Measurements from ENCODE around the gene TFE3.
A peak's percentile ranks its signal among the peaks of the same experiment; 100 is the strongest.

TFE3 gene

GRCh38 chrX:49039598-49040375 lies 3.4 kb downstream of the TFE3 start:
- H3K36me3 ChIP-seq (ENCODE audit: control insufficient read depth, insufficient read depth, low read length), result peaks cover 32% of the 10 kb centered on the region
- 0% methylated on average over 1 to 3 of the region's 9 CpGs for WGBS, 2 experiments (ENCODE audit: insufficient coverage in 2 of 2)
- H3K27ac ChIP-seq (ENCODE audit: low read depth, low read length, severe bottlenecking), result peak overlapping the region; percentile 85
- peaks cover 10% of the 10 kb centered on the region for H3K4me1 ChIP-seq (ENCODE audit: control insufficient read depth, insufficient read depth, low read length, poor library complexity, severe bottlenecking)
- peak overlapping the region; percentile 71 for H3K4me3 ChIP-seq (ENCODE audit: extremely low read depth, insufficient read depth, low read length, poor library complexity, severe bottlenecking)
- H3K9me3 ChIP-seq (ENCODE audit: control insufficient read depth, low read length), result no peaks in the 10 kb centered on the region

- WGBS, 2 experiments (ENCODE audit: insufficient coverage in 2 of 2), result 100% methylated on average over 1 to 4 of the region's 15 CpGs
- Histone ChIP-seq H3K9me3 (ENCODE audit: control insufficient read depth, low read length) (no peaks in the 10 kb centered on the region), H3K4me1 (ENCODE audit: control insufficient read depth, insufficient read depth, low read length, poor library complexity, severe bottlenecking) (peaks cover 10% of the 10 kb centered on the region), H3K36me3 (ENCODE audit: control insufficient read depth, insufficient read depth, low read length) (peaks cover 50% of the 10 kb centered on the region), H3K27ac (ENCODE audit: low read depth, low read length, severe bottlenecking) (no peak overlapping the region), H3K4me3 (ENCODE audit: extremely low read depth, insufficient read depth, low read length, poor library complexity, severe bottlenecking) (no peak overlapping the region)
Measured at GRCh38 chrX:49037883-49038475, 5.2 kb downstream of the TFE3 start.

DNA sequence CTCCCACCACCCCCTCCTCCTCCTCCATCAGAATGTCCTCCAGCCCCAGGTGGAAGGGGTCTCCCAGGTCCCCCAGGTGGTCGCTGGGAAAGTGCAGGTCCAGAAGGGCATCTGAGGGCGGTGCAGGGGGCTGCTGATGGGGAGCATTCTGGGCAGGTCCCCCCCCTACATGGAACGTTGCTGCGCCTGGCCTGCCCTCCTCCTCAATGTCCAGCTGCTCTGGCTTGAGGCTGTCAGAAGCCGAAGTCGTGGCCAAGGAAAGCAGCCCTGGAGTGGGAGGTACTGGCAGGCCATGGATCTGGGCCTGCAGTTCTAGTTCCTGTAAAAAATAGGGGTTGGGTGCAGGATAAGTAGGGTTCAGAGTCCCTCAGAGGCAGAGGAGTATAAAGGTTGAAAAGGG lies 12.9 kb downstream of the TFE3 start:
- Histone ChIP-seq H3K9me3 (ENCODE audit: control insufficient read depth, low read length) (no peaks in the 10 kb centered on the region), H3K4me1 (ENCODE audit: control insufficient read depth, insufficient read depth, low read length, poor library complexity, severe bottlenecking) (no peaks in the 10 kb centered on the region), H3K27ac (ENCODE audit: low read depth, low read length, severe bottlenecking) (no peak overlapping the region), H3K4me3 (ENCODE audit: extremely low read depth, insufficient read depth, low read length, poor library complexity, severe bottlenecking) (no peak overlapping the region), H3K36me3 (ENCODE audit: control insufficient read depth, insufficient read depth, low read length) (peaks cover 42% of the 10 kb centered on the region)
- 100% methylated on average over 1 of the region's 6 CpGs; no CpG with 5 or more reads in 1 of the 2 experiments for WGBS, 2 experiments (ENCODE audit: insufficient coverage in 2 of 2)

GRCh38 chrX:49029876-49030275 lies 13.3 kb downstream of the TFE3 start:
- WGBS, 2 experiments (ENCODE audit: insufficient coverage in 2 of 2), result no CpG with 5 or more reads among the region's 6 CpGs
- Histone ChIP-seq H3K9me3 (ENCODE audit: control insufficient read depth, low read length) (no peaks in the 10 kb centered on the region), H3K36me3 (ENCODE audit: control insufficient read depth, insufficient read depth, low read length) (peaks cover 42% of the 10 kb centered on the region), H3K4me3 (ENCODE audit: extremely low read depth, insufficient read depth, low read length, poor library complexity, severe bottlenecking) (no peak overlapping the region), H3K27ac (ENCODE audit: low read depth, low read length, severe bottlenecking) (no peak overlapping the region), H3K4me1 (ENCODE audit: control insufficient read depth, insufficient read depth, low read length, poor library complexity, severe bottlenecking) (no peaks in the 10 kb centered on the region)

- 88 to 93% methylated on average over 2 to 4 of the region's 7 CpGs for WGBS, 2 experiments (ENCODE audit: insufficient coverage in 2 of 2)
- no peak overlapping the region for H3K4me3 ChIP-seq (ENCODE audit: extremely low read depth, insufficient read depth, low read length, poor library complexity, severe bottlenecking)
- no peaks in the 10 kb centered on the region for H3K9me3 ChIP-seq (ENCODE audit: control insufficient read depth, low read length)
- no peaks in the 10 kb centered on the region for H3K4me1 ChIP-seq (ENCODE audit: control insufficient read depth, insufficient read depth, low read length, poor library complexity, severe bottlenecking)
- H3K36me3 ChIP-seq (ENCODE audit: control insufficient read depth, insufficient read depth, low read length), result no peaks in the 10 kb centered on the region
- no peak overlapping the region for H3K27ac ChIP-seq (ENCODE audit: low read depth, low read length, severe bottlenecking)
Measured at GRCh38 chrX:49019599-49020249, 23.4 kb downstream of the TFE3 start.

DNA sequence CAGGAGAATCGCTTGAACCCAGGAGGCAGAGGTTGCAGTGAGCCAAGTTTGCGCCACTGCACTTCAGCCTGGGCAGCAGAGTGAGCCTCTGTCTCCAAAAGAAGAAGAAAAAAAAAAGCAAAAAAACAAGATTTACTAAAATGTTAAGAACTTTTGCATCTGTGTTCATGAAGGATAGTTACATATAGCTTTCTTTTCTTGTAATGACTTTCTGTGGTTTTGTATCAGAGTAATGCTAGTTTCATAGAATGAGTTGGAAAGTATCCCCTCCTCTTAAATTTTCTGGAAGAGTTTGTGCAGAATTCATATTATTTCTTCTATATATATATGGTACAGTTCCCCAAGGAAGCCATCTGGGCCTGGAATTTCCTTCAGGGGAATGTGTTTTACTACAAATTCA lies 24.1 kb downstream of the TFE3 start:
- 90% methylated on average over 1 of the region's 2 CpGs; no CpG with 5 or more reads in 1 of the 2 experiments for WGBS, 2 experiments (ENCODE audit: insufficient coverage in 2 of 2)

GRCh38 chrX:49003696-49004095 lies 39.5 kb downstream of the TFE3 start:
- Histone ChIP-seq H3K27ac (ENCODE audit: low read depth, low read length, severe bottlenecking) (no peak overlapping the region), H3K4me1 (ENCODE audit: control insufficient read depth, insufficient read depth, low read length, poor library complexity, severe bottlenecking) (no peaks in the 10 kb centered on the region), H3K9me3 (ENCODE audit: control insufficient read depth, low read length) (no peaks in the 10 kb centered on the region), H3K36me3 (ENCODE audit: control insufficient read depth, insufficient read depth, low read length) (peaks cover 4% of the 10 kb centered on the region), H3K4me3 (ENCODE audit: extremely low read depth, insufficient read depth, low read length, poor library complexity, severe bottlenecking) (no peak overlapping the region)
- WGBS, 2 experiments (ENCODE audit: insufficient coverage in 2 of 2), result no CpG with 5 or more reads among the region's 5 CpGs

More for the DNA sequence above, 24.1 kb downstream of the TFE3 start:
- Histone ChIP-seq H3K27ac (ENCODE audit: low read depth, low read length, severe bottlenecking) (no peak overlapping the region), H3K36me3 (ENCODE audit: control insufficient read depth, insufficient read depth, low read length) (no peaks in the 10 kb centered on the region), H3K4me1 (ENCODE audit: control insufficient read depth, insufficient read depth, low read length, poor library complexity, severe bottlenecking) (no peaks in the 10 kb centered on the region), H3K4me3 (ENCODE audit: extremely low read depth, insufficient read depth, low read length, poor library complexity, severe bottlenecking) (no peak overlapping the region), H3K9me3 (ENCODE audit: control insufficient read depth, low read length) (no peaks in the 10 kb centered on the region)

GRCh38 chrX:49002091-49002935 lies 40.8 kb downstream of the TFE3 start, which contains the start of gene GRIPAP1:
Gene GRIPAP1 (minus strand): TSS chrX:49002264. CDS start chrX:49002229, 35 bp downstream.
- Histone ChIP-seq H3K9me3 (ENCODE audit: control insufficient read depth, low read length) (no peaks in the 10 kb centered on the region), H3K36me3 (ENCODE audit: control insufficient read depth, insufficient read depth, low read length) (peaks cover 12% of the 10 kb centered on the region), H3K4me3 (ENCODE audit: extremely low read depth, insufficient read depth, low read length, poor library complexity, severe bottlenecking) (peak within 1 kb of the TSS; percentile 60), H3K27ac (ENCODE audit: low read depth, low read length, severe bottlenecking) (peak within 1 kb of the TSS; percentile 99), H3K4me1 (ENCODE audit: control insufficient read depth, insufficient read depth, low read length, poor library complexity, severe bottlenecking) (peaks cover 3% of the 10 kb centered on the region)
- 0% methylated on average over 2 to 5 of the region's 38 CpGs for WGBS, 2 experiments (ENCODE audit: insufficient coverage in 2 of 2)

- 0 to 1% methylated on average over 8 to 15 of the region's 17 CpGs for WGBS, 2 experiments (ENCODE audit: insufficient coverage in 2 of 2)
- Histone ChIP-seq H3K4me1 (ENCODE audit: control insufficient read depth, insufficient read depth, low read length, poor library complexity, severe bottlenecking) (peaks cover 3% of the 10 kb centered on the region), H3K9me3 (ENCODE audit: control insufficient read depth, low read length) (no peaks in the 10 kb centered on the region), H3K4me3 (ENCODE audit: extremely low read depth, insufficient read depth, low read length, poor library complexity, severe bottlenecking) (peak overlapping the region; percentile 60), H3K27ac (ENCODE audit: low read depth, low read length, severe bottlenecking) (peak overlapping the region; percentile 99), H3K36me3 (ENCODE audit: control insufficient read depth, insufficient read depth, low read length) (peaks cover 19% of the 10 kb centered on the region)
Measured at GRCh38 chrX:49001521-49002090, 41.6 kb downstream of the TFE3 start.

- H3K4me1 ChIP-seq (ENCODE audit: control insufficient read depth, insufficient read depth, low read length, poor library complexity, severe bottlenecking), result peaks cover 3% of the 10 kb centered on the region
- WGBS, 2 experiments (ENCODE audit: insufficient coverage in 2 of 2), result 83% methylated on average over 1 of the region's 4 CpGs; no CpG with 5 or more reads in 1 of the 2 experiments
- no peak overlapping the region for H3K27ac ChIP-seq (ENCODE audit: low read depth, low read length, severe bottlenecking)
- H3K9me3 ChIP-seq (ENCODE audit: control insufficient read depth, low read length), result no peaks in the 10 kb centered on the region
- peaks cover 29% of the 10 kb centered on the region for H3K36me3 ChIP-seq (ENCODE audit: control insufficient read depth, insufficient read depth, low read length)
- H3K4me3 ChIP-seq (ENCODE audit: extremely low read depth, insufficient read depth, low read length, poor library complexity, severe bottlenecking), result peak overlapping the region; percentile 60
Measured at GRCh38 chrX:49000636-49001035, 42.5 kb downstream of the TFE3 start.

Measured in mesodermal cell (in vitro differentiated cells).